MM.1S (cell line): ENCODE results near the gene B4GALT3.

Experiments
- CTCF ChIP-seq: fragments of 300-600 bp; sonication (generic); IDR thresholded peaks from 2 replicates; pipeline ENCODE4 v1.5.1; 2016; ENCODE audit warnings: antibody characterized with exemption, low read length, mixed read lengths
- EZH2 ChIP-seq: fragments of 300-600 bp; sonication (generic); optimal IDR thresholded peaks from 2 replicates; pipeline ENCODE3; 2017; ENCODE audit warnings: low read depth, mild to moderate bottlenecking, antibody characterized with exemption, low read length, mixed read lengths
- EZH2phosphoT487 ChIP-seq: fragments of 300-600 bp; sonication (generic); IDR thresholded peaks from 2 replicates; pipeline ENCODE4 v1.6.1; 2018; ENCODE audit warnings: antibody characterized with exemption, low read length

GRCh38 chr1:161220002-161220401 is 42.7 kb upstream of the B4GALT3 start:
- TF ChIP-seq CTCF: no peak
- no peak for TF ChIP-seq EZH2
- no peak for TF ChIP-seq EZH2phosphoT487
